ENCODE results near the gene GPM6B.

The GPM6B gene

DNA sequence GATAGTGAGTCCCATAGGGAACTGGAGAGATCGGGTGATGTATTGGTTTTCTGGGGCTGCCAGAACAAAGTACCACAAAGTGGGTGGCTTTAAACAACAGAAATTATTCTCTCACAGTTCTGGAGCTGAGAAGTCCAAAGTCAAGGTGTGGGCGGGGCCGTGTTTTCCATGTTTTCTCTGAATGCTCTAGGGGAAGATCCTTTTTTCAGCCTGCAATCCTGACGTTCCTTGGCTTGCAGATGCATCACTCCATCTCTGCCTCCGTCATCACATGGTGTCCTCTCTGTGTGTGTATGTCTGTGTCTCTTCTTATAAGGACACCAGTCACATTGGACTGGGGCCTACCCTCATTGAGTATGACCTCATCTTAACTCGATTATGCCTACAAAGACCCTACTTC lies 7.9 kb upstream of the GPM6B start:
- no peak for DNase-seq (ENCODE audit: low read depth in 2 of 2)

DNA sequence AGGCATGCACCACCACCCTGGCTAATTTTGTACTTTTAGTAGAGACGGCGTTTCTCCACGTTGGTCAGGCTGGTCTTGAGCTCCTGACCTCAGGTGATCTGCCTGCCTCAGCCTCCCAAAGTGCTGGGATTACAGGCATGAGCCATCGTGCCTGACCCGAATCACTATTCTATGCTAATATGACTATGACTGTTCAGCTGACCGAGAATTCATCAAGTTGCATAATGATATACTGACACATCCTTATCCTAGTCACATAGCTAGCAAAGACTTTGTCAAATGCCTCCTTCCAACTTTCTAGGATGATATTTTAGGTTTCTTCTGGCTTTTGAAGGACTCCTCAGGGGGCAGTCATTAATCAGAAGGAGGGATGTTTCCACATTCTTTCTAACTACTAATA lies 4.8 kb upstream of the GPM6B start:
- DNase-seq (ENCODE audit: low read depth in 2 of 2) = no peak

DNA sequence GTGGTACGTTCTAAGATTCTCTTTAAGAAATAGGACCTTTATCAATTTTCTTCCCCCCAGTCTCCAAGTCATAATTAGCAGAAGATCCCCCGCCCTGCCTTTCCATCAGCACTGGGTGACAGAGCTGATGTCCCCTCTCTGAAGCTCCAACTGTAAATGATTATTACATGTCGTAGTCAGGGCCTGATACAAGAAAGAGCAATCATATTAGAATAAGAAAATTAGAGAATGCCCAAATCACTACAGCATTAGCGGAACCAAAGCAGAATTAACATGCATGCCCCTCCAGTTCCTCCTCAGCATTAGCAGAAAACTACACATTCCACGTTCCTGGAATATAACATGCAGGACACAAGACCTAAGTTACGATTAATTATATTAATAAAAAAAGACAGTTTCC lies 717 bp downstream of the GPM6B start:
- DNase-seq (ENCODE audit: low read depth in 2 of 2) = no peak

DNA sequence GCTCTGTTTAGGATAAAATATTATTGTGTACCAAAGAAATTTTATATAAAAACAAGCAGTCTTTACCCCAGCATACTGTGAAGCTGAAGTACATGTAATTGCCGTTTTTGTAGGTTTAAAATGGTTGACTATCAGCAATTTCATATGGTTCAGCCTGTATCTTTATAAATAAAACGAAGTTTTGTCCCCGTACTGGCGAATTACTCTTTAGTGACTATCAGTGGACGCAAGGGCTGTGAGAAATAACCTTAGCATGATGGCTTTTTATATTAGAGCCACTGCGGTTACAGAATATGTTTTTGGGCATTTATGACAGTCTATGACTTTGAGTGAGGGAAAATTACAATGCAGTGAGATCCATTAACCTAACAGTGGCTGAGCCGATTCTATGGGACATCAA lies 1.2 kb downstream of the GPM6B start:
- DNase-seq (ENCODE audit: low read depth in 2 of 2) = no peak

DNA sequence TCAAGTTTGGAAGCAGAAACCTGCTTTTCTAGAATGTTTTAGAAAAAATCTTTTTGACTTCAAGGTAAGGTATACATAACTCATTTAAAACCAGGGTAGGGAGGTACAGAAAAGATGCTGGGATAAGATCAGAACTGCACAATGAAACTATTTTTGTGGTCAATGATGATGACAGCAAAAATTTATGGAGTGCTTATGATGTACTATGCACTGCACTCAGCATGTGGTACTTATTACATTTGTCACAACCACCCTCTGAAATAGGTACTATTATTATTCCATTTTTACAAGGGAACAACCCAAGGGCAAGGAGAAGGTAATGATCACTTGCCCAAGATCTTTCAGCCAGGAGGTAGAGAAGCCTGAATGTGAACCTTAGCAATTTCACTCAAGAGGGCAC lies 8.0 kb downstream of the GPM6B start:
- no peak for DNase-seq (ENCODE audit: low read depth in 2 of 2)

DNA sequence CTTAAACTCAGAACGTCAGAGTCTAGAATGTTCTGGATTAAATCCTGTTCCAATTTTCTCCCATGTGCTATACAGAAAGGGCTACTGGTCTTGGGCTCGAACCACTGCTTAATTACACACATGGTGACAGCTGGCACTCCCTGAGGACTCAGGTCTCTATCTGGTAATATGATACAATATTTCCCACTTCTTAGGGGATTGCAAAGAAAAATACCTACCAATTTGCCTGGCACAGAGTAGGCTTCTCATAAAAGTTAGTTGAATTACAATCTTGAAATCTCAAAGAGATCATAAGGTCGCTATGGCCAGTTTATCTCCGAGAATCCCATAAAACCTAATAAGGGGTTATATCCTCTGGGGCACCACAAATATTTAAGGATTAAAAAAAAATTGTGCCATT lies 8.6 kb downstream of the GPM6B start:
- no peak for DNase-seq (ENCODE audit: low read depth in 2 of 2)

DNA sequence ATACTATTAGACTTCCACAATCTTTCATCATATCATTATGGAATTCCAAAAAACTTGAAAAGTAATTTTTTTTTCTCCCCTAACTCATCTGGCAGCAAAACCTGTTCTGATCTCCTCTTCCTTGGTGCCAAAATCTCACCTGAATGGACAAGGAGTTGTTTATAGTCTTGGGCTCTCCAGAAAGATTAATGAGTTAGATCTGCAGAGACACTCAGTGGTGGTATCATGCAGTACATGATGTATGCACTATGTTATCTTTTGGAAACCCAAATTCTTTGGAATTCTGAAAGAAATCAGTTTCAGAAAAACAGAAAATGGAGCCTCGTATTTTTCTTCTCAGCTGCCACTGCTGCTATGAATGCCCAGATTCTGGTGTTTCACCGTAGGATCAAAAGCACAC lies 11.7 kb downstream of the GPM6B start:
- DNase-seq (ENCODE audit: low read depth in 2 of 2) = no peak

DNA sequence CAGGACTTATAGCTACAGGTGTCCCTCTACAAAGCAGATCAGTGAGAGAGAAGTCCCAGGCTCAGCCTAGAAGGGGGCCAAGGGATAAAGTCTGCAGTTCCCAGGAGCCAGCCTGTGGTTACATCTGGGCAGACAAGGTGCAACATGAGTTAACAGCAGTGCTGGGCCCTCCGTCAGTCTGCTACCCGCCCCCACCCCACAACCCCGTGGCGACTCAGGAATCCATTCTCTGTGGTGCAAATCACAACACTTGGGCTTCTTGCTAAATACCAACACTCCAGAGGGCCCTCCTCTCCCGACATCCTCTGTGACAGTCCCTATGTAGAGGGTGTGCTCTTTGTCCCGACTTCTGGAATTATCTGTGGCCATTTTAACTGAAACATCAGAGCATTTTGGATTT lies 13.8 kb downstream of the GPM6B start:
- DNase-seq (ENCODE audit: low read depth in 2 of 2) = no peak

DNA sequence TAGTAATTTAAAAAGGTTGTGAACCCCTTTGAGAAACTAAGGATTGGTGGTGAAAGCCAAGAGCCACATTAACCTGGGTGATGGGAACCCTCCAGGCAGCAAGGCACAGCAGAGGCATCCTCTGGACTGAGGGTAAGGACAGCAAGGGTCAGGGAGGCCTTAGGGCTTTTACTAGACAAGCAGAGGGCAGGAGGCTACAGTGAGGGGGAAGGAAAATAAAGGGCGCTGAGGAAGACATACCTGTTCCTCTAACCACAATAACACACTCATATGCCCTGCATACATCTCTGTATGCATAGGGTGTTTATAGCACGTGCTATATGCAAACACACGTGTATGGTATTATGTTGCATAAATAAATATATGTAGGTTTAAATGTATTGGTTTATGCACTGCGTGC lies 18.7 kb downstream of the GPM6B start:
- no peak for DNase-seq (ENCODE audit: low read depth in 2 of 2)

DNA sequence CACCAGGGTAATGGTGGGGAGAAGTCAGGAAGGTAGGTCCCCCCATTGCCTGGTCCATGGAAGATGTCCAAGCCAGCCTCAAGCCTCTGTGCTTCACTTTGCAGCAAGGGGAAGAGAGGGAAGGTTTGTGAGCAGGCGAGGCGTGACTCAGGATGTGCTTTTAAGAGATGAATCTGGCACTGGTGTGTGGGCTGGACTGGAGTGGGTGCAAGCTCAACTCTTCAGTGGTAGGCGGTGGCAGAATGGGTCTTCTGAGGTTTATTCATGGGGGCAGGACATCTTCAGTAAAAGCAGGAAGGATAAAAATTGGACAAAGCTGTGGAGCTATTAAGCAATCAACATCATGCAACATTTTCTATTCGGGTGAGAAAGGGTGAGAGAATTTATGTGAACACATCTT lies 19.4 kb downstream of the GPM6B start:
- DNase-seq (ENCODE audit: low read depth in 2 of 2) = no peak

DNA sequence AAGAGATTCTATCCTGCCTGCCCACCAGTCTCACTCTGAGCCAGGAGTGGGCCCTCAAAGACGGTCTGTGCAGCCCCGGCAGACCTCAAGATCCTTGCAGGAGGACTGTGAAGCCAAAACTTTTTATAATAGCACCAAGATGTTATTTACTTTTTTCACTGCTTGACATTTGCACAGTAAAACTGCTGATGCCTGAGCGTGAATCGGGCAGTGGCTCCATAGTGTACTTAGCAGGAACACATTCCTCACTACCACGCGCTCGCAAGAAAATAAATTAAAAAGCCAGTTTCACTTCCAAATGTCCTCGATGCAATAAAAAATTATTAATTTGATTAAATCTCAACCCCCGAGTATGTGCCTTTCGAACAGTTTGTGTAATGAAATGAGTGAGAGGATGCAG lies 22.5 kb downstream of the GPM6B start:
- DNase-seq (ENCODE audit: low read depth in 2 of 2) = no peak

DNA sequence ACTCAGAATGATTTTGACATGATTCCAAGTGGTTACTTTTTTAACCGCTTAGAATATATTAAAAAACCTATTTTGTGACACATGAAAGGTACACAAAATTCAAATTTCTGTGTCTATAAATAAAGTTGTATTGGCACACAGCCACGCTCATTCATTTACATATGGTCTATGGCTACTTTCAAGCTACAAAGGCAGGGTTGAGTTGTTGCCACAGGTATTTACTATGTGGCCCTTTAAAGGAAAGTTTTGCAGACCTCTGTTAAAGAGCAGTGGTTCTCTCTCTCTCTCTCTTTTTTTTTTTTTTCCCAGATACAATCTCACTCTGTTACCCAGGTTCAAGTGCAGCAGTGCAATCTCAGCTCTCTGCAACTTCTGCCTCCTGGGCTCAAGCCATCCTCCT lies 23.0 kb downstream of the GPM6B start:
- no peak for DNase-seq (ENCODE audit: low read depth in 2 of 2)

DNA sequence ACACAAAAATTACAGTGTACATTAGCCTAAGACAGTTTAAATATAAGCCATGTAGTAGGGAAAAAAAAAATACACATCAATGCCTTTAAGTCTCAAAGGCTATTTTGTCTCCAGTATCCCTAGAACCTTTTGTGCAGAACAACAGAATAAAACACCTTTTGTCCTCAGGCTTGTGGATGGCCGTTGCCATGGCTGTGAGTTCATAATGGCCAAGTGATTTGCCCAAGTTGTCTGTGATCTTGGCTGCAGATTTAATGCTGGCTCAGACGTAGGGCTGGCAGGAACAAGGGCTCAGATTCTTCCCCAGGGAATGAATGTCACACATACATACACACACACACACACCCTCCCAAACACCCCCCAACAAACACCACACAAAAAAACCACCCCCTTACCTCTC lies 25.3 kb downstream of the GPM6B start:
- DNase-seq (ENCODE audit: low read depth in 2 of 2) = no peak

DNA sequence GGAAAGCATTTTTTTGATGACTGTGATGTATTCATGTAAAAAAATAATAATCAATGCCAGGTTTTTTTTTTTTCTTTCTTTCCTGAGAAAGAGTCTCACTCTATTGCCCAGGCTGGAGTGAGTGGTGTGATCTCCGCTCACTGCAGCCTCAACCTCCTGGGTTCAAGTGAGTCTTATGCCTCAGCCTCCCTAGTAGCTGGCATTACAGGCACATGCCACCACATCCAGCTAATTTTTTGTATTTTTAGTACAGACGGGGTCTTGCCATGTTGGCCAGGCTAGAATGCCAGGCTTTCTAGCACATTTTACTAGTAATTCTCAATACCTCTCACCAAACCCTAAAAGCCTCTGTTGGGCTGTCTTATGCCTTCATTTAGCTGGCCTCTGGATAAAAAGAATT lies 25.7 kb downstream of the GPM6B start:
- DNase-seq (ENCODE audit: low read depth in 2 of 2) = no peak

DNA sequence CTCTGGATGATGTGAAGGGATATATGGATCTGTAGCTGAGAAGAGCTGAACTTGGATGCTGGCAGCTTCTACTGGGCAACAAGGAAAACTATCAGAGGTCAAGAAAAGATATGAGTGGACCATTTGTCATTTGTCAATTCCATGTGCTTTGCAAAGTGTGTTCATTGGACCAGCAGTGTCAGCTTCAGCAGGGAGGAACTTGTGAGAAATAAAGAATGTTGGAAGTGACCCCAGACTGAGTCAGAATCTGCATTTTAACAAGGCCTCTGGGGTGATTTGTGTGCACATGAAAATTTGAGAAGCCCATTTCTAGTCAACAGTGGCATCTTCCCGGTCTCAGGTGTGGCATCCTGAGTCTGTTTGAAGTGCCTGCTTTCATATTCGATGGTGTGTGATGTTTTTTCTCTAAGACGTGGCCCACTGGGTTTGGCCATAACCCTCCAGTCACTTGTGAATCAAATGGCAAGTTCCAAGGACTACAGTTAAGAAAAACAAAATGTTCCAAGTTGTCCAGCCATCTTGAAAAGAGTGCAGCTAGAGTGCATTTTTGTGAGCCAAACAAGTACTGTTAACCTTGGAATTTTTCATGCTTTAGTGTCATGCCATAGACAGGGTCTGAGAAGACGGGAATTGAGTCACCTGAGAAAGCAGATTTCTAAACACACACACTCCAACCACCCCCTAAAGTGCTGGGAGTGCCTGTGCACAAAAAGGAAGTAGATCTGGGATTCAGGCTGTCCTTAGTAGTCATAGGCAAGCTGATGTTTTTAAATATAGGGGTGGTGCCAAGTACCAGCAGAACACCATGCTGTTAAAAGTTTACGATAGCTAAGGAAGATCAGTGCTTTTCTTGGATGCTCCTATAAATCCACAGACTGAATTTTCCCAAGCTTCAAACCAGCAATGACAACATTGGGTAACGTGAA lies 26.4 kb downstream of the GPM6B start:
- no peak for DNase-seq (ENCODE audit: low read depth in 2 of 2)

DNA sequence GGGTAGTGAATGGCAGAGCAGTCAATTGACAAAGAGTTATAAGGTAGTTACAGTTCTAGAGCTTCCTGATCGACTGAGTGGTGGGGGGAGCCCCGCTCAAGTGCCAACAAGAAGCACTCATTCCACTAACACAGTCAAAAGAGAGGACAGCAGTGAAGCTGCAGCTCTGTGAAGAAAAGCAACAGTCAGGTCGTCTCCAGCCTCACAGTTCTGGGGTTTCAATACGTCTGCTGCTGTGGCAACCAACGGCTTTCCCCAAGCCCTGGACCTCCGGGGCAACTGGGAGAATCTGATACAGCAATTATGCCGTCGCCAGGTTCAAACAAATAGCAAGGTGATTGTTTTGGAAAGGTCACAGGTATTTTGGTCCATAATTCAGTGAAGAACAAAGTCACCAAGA lies 30.8 kb downstream of the GPM6B start:
- no peak for DNase-seq (ENCODE audit: low read depth in 2 of 2)

DNA sequence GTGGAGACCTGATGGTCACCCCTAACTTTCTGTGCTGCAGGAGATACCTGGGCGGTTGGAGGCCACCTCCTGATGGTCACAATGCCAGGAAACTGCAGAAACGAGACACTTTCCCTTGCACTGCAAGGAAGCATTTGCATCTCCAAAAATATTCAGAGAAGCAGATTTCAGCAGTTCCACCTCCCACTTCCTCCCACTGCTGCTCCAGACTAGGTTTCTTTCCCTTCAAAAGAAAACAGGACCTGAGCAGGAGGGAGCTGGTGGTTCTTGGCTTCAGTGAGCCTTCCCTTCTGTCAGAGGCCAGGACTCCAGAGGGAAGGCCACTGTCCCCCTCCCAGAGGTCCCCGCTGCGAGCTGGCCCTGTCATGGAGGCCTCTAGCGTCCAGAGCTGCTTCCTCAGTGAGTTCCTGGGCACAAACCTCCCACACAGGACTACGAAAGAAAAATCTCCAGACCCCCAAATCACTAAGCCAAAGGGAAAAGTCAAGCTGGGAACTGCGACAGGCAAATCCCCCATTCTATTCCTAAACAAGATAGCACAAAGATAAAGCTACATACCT lies 35.9 kb downstream of the GPM6B start:
- no peak for DNase-seq (ENCODE audit: low read depth in 2 of 2)

DNA sequence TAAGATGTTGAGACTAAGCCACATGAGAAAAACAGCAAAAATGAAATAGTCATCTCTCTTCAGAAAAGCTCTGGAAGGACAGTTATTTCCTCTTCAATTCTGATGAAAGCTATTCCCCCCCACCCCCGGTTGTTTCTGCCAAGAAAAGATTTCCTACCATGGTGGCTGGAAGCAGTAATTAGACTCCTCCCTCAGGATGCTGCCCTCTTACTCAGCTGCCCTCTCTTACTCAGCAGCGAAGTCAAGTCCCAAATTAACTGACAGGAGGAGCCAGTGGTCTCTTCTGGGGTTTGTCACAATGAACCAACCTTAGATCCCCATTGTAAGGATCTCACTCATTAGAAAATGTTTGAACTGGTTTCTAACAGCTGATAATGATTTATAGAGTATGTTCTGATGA lies 38.0 kb downstream of the GPM6B start:
- no peak for DNase-seq (ENCODE audit: low read depth in 2 of 2)

DNA sequence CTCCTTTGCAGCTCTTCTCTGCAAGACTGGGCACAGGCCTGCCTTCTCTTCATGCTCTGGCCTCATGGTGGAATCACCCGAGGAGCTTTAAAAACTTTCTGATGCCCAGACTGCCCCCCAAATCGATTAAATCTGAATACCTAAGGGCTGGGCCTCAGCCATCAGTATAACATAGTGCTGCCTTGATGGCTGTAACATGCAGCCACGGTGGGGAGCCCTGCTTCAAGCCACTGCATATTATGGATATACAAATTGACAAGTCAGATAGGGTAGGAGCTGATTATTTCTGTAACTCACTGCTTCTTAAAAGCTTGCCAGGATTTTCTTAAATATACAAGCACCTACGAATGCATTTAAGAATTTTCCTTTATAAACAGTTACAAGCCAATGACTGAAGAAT lies 40.5 kb downstream of the GPM6B start:
- no peak for DNase-seq (ENCODE audit: low read depth in 2 of 2)

DNA sequence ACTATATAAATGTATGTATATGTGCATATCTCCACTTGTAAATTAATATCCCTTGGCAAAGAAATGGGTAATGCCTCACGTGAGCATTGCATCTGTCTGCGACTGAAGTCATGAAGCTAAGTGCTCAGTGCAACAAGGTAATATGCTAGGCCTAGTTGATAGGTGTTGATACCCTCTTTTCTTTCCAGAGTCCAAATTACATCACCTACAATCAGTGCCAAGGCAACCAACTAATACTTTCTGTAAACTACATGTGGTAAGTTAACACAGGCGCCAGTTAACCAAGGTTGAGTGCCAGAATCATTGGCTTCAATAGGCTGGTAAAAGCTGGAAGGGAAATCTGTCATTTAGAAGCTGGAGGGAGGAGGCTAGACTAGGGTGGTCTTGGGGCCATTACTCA lies 41.1 kb downstream of the GPM6B start:
- no peak for DNase-seq (ENCODE audit: low read depth in 2 of 2)

DNA sequence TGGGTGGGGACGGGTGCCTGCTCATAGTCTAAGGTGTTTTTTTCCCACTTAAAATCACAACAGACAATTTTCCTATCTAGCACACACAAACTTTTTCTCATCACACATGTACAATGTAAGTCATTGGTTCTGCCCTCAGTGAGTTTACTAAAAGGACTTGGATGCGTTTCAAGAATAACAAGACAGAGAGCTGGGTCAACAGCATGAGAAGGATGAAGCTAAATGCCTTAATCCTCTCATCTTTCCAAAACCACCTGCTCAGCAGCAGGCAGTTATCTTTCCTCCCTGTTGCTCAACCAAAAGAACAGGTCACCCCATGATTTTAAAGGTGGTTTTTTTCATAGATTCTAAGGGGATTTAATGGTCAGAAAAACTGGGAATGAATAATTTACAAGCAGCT lies 42.2 kb downstream of the GPM6B start:
- DNase-seq (ENCODE audit: low read depth in 2 of 2) = no peak

DNA sequence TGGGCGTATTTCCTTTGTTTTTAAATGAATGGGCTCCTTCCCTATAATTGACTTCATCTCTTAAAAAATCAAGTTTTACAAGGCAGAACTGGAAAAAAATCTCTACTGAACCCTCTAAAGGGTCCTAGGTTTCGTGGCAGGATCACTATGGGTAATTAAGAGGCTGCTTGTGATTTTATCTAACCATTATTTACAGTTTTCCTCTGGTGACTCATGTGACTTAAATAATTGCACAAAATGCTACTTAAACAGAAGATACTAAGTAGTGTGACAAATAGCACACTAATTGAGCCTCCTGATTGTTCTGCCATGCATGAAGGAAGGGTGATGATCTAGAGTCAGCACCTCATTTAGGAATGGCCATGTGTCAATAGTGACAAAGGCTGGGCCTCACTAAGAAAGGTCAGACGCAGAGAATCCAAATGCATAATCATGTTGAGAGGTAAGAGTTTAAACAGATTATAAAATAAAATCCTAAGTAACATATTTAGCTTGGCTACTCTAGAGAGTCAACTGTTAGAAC lies 46.8 kb downstream of the GPM6B start:
- DNase-seq (ENCODE audit: low read depth in 2 of 2) = no peak

DNA sequence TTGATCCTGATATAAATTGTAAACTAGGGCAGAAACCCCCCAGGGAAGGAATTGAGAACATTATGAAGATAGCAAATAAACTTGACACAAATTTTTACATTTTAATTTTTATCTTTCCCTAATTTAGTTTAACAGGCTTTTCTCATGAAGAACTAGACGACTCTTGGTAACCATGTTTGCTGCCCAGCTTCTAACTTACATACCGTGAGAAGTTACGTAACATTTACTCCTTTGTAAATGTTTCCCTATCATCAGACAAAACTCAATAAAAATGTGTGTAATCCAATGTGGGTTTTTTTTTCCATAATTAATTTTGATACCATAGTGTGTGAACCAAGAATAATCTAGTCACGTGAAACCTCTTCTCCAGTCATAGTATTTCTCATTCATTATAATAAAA lies 48.0 kb downstream of the GPM6B start:
- no peak for DNase-seq (ENCODE audit: low read depth in 2 of 2)

DNA sequence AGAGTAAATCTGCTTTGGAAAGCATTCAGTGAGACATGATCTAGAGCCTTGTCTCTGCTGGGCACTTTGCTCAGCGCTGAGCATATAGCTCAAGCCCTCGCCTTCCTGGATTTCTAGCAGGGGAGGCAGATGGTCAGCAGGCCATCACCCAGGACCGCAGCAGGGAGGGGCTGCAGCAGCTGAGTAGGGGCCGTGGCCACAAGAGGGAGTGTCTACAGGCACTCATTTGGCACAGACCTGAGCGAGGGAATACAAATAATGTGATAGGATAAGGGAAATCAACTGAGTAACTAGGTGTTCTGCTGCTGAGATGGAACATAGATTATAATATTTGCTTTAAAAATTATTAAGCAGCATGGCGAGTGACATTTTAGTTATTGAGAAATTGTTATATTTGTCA lies 52.1 kb downstream of the GPM6B start:
- DNase-seq (ENCODE audit: low read depth in 2 of 2) = no peak

Measured in stimulated activated CD4-positive, alpha-beta T cell treated with anti-CD3 and anti-CD28 coated beads, Interleukin-15, amount 100 ng/mL, for 48 hours (primary cell).